LNCAP (cell line): ENCODE results near the gene GPC4.

ENCODE experiments used
- CTCF ChIP-seq: fragments of 450-650 bp; IDR thresholded peaks from 2 replicates; pipeline ENCODE4 v1.5.1; 2017; ENCODE audit warnings: mild to moderate bottlenecking

GPC4 gene

GRCh38 chrX:133415276-133416105 is at the start of gene GPC4:
GPC4 (minus strand) TSS chrX:133415489; CDS start chrX:133414965, 524 bp downstream.
- TF ChIP-seq CTCF, result no peak

- TF ChIP-seq CTCF, result no peak
Observed at GRCh38 chrX:133461231-133461630, 45.9 kb upstream of the GPC4 start.

GRCh38 chrX:133454924-133455323 is 39.6 kb upstream of the GPC4 start:
- no peak for TF ChIP-seq CTCF

GRCh38 chrX:133454491-133454914 is 39.2 kb upstream of the GPC4 start:
- no peak for TF ChIP-seq CTCF

- TF ChIP-seq CTCF, result no peak
Observed at GRCh38 chrX:133448512-133449076, 33.3 kb upstream of the GPC4 start.

GRCh38 chrX:133444952-133445831 is 29.9 kb upstream of the GPC4 start:
- no peak for TF ChIP-seq CTCF

- TF ChIP-seq CTCF, result no peak
Observed at GRCh38 chrX:133444196-133444595, 28.9 kb upstream of the GPC4 start.
